HG03460 (cell line): Measurements from ENCODE around the gene SCARB2.

Source experiments
- ATAC-seq: cut with Tn5 transposase; IDR thresholded peaks from one replicate; pipeline ENCODE4 v1.9.1; 2021; ENCODE audit not compliant: unreplicated experiment

Gene SCARB2

DNA sequence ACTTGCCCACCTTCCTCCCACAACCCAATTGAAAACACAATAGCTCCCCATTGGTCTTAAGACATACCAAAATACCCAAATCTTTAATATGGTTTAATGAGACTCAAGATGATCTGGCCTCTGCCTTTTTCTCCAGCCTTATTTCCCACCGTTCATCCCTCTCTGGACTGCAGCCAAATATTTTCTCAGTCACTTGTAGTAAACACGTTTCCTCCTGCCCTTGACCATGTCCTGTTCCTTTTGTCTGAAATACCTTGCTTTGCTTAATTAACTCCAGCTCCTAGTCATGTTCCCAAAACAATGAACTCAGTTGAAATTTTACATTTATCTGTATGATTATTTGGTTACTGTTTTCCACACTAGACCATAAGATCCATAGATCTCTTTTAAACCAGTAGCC is 57.0 kb downstream of the SCARB2 start:
- no peak for ATAC-seq

DNA sequence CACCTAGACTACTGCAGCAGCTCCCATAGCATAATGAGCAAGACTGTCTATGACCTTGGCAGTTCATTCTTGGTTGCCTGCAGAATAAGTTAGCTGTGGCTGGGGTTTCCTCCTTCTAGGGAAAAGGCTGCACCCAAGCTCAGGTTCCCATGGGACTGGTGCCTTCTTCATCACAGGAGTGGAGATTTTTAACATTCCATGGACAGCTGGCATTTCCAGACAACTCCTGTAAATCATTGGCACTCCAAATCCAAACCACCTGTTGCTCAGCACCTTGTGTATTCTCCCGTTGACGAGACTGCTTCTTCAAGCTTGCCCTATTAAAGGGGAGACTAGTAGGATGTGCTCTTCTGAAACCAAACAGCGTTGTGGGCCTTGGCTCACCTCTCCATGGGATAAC is 57.6 kb downstream of the SCARB2 start:
- ATAC-seq: no peak

DNA sequence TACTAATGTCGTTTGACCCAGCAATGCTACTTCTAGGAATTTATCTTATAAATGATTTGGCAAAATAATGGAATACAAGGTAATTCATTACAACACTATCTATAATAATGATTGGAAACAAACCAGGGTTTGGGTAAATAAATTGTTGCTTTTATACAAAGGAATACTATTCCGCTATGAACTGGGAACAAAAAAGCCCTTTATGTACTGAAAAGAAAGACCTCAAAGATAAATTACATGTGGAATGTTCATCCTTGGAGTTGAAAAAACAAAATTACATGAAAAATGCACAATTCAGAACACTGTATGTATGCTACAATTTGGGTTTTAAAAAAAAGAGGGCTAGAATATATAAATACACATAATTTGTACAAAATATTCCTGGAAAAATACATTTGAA is 60.3 kb downstream of the SCARB2 start:
- ATAC-seq: no peak

DNA sequence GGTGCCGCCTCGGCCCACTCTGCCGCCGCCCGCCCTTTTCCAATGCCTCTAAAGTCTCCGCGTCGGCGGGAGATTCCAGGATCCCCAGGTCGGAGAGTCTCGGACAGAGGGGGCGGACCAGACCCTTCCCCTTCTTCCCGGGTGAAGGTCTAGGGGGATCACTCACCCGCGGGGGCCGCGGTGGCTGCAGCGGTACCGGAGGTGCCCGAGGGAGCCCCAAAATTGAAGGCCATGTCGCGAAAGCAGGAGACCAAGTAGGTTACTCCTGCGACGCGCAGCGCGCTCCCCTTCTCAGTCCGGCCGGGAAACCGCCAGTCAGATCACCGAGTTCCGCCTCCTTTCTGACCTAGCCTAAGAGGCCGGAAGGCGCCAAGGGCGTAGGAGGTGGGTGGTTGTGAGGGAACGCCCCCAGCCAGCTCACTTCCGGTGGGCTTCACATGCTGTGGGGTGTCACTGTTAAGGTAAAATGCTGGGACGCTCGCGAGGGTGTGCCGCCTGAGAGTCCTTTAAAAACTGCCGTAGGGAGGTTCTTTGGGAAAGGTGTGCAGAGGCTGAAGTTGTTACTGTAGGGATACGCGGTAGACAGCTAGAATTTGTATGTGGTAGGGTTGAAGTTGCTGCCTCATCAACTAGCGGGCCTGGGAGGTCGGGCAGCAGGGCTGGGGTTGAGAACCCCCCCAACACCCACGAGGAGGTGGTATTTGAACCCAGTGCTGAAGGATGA is 65.3 kb downstream of the SCARB2 start, which contains the start of gene NUP54:
Gene NUP54, minus strand, starts transcription at position 256 of the 724 bp plus-strand sequence. Its CDS starts 23 bp downstream, at position 233.
- peak; percentile 99 for ATAC-seq

DNA sequence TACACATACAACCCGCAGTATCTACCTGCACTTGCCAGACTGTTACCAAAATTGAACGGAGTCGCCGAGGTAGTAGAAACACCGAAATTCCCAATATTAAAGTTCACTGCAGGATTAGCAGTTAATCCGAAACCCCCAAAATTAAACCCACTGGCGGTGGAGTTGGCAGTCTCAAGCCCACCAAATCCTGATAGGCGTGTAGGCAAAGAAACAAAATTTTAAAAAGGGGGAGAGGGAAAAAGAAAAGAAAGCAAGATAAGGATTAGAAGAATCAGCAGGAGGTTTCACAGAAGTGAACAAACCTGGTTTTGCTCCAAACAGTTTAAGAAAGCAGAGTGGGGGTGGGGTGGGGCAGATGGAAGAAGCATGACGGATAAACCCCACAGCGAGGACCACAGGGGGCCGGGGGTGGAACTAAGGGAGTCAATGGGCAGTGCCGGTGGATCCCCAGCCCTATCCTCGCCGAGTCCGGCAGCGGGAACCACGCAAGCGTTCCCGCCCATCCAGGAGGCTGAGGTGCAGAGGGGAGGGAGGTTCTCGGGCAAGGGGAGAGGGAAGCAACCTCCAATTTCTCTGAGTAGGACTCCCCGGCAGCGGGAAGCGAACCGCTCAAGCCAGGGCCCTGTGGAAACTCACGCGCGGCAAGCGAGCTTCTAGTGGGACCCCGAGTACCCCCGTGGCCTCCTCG is 66.0 kb downstream of the SCARB2 start:
- ATAC-seq: peak; percentile 36

DNA sequence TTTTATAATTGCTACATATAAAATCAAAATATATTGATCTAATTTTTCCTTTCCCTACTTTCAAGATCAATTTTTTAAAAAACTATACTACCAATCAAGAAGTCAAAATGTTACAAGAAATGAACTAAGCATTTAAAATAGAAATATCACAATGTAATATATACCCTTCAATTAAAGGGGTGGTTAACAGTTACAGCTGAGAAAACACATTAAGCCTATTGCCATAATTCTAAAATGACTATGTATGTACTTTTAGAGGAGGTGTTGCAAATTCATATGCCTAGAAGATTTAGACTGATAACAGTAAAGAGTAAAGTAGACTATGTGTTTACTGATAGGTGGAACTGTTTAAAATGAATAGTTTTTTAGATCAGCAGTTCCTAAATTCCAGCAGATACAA is 69.1 kb downstream of the SCARB2 start:
- ATAC-seq: no peak

DNA sequence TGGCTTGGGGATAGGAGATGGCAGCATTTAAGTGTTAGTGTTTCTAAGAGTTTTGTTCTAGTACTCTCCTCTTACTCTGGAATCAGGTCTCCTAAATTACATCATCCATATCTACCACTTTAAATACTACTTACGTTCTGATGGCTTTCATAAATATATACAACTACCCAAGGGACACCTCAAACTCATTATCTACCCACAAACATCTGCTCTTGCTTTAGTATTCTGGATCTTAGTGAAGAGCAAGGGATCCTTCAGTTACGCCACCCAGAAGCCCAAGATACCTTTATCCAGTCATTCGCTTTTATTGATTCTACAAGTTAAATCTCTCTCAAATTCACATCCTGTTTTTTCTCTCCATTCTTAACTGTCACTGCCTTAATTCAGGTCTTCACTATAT is 72.4 kb downstream of the SCARB2 start:
- ATAC-seq: no peak

DNA sequence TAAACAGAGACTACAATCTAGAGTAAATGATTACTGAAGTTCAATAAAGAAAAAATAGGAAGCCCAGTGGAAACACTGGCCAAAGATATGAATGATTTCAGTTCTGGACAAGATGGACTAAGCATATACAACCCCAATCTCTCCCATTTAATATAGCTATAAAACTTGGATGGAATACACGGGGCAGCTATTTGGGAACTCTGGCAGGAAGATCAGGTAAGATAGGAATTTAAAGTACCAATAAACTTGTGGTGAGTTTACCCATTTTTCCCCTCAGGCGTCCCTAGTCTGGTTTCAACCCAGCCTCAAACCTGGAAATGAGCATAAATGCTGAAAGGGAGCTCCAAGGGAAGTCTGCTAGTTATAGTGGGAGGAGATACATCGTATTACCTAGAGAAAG is 85.9 kb downstream of the SCARB2 start:
- ATAC-seq: no peak

DNA sequence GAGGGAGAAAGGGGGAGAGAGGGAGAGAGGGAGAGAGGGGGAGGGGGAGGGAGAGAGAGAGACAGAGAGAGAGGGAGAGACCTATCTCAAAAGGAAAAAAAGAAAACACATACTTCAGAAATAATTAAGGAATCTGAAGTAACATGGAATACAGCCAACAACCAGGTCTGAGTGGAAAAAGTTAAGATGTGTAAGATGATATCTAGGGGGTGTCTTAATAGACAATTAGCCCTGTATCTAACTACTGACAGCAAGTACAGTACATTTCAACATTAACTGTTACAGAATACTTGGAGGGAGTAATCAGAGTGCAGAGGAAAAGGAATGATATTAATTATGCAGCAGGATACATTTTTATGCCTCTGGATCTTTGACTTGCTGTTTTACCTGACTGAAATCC is 87.8 kb downstream of the SCARB2 start:
- ATAC-seq: no peak

DNA sequence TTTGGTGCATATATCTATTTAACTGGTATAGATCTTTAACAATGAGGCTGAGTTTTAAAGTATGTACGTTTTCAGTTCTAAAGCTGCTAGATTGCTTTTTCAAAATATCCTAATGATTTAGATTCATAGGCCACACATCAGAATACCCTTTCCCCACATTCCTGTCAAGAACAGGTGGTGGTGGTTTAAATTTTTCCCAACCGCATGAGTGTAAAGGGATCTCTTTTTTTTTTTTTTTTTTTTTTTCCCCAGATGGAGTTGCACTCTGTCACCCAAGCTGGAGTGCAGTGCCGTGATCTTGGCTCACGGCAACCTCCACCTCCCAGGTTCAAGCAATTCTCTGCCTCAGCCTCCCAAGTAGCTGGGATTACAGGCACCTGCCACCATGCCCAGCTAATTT is 93.4 kb downstream of the SCARB2 start:
- no peak for ATAC-seq

DNA sequence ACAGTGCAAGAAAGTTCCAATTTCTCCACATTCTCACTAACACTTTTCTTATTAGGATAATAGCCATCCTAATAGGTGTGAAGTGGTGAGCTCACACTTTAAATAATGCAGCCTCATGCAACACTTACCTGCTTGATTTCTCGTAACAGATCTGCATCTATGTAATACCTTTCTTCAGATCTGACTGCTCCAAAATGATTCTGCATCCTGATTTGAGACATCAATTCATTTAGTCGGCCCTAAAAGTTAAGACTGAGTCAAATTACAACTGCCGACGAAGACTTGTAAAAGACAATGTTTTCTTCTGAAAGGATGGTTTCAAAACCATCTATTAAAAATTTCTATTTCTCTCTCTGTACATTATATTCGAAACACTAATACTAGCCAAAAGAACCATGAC is 96.1 kb downstream of the SCARB2 start:
- no peak for ATAC-seq

DNA sequence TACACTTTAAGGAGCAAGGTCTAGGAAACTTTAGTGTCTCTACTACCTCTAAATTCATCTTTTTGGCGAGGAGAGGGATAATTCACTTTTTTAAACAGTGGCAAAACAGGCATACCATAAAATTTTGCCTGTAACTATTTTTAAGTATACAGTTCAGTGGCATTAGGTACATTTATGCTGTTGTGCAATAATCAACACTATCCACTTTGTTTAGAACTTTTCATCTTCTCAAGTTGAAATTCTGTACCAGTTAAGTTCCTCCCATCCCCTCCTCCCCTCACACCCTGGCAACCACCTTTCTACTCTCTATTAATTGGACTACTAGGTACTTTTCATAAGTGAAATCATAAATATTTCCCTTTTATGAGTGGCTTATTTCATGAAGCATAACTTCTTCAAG is 96.8 kb downstream of the SCARB2 start:
- ATAC-seq: no peak
